ENCODE results near the gene EHMT1.

Gene EHMT1

GRCh38 chr9:137720571-137721110 lies 101.8 kb downstream of the EHMT1 start:
- TF ChIP-seq CEBPB (IDR thresholded peaks at IDR 0.05) (no peak), YY1 (IDR thresholded peaks at IDR 0.05; ENCODE audit: low read depth) (no peak), ZBTB7A (IDR thresholded peaks at IDR 0.05; ENCODE audit: low read depth) (no peak), USF1 (IDR thresholded peaks at IDR 0.05) (no peak), RAD21 (IDR thresholded peaks at IDR 0.05; ENCODE audit: low read depth) (no peak), FOXM1 (IDR thresholded peaks at IDR 0.05; ENCODE audit: borderline replicate concordance, low read depth) (no peak), EGR1 (IDR thresholded peaks at IDR 0.05) (no peak), TCF12 (IDR thresholded peaks at IDR 0.05; ENCODE audit: low read depth) (no peak), MAX (IDR thresholded peaks at IDR 0.05) (no peak), CREB1 (IDR thresholded peaks at IDR 0.05; ENCODE audit: low read depth) (no peak), TEAD4 (IDR thresholded peaks at IDR 0.05) (no peak)

GRCh38 chr9:137721479-137721878 lies 102.7 kb downstream of the EHMT1 start:
- TF ChIP-seq EGR1 (IDR thresholded peaks at IDR 0.05) (no peak), CREB1 (IDR thresholded peaks at IDR 0.05; ENCODE audit: low read depth) (no peak), YY1 (IDR thresholded peaks at IDR 0.05; ENCODE audit: low read depth) (no peak), MAX (IDR thresholded peaks at IDR 0.05) (no peak), REST (IDR thresholded peaks at IDR 0.05; ENCODE audit: low read depth) (no peak), TEAD4 (IDR thresholded peaks at IDR 0.05) (no peak), RAD21 (IDR thresholded peaks at IDR 0.05; ENCODE audit: low read depth) (no peak), USF1 (IDR thresholded peaks at IDR 0.05) (no peak), NFIC (IDR thresholded peaks at IDR 0.05) (no peak), EP300 (IDR thresholded peaks at IDR 0.05; ENCODE audit: borderline replicate concordance) (no peak)

GRCh38 chr9:137721899-137722298 lies 103.1 kb downstream of the EHMT1 start:
- TF ChIP-seq RAD21 (IDR thresholded peaks at IDR 0.05; ENCODE audit: low read depth) (no peak), ZBTB7A (IDR thresholded peaks at IDR 0.05; ENCODE audit: low read depth) (no peak), TEAD4 (IDR thresholded peaks at IDR 0.05) (no peak), YY1 (IDR thresholded peaks at IDR 0.05; ENCODE audit: low read depth) (no peak), TCF12 (IDR thresholded peaks at IDR 0.05; ENCODE audit: low read depth) (no peak), CEBPB (IDR thresholded peaks at IDR 0.05) (no peak)

- TF ChIP-seq TCF12 (IDR thresholded peaks at IDR 0.05; ENCODE audit: low read depth) (no peak), ZBTB7A (IDR thresholded peaks at IDR 0.05; ENCODE audit: low read depth) (no peak), NFIC (IDR thresholded peaks at IDR 0.05) (no peak), REST (IDR thresholded peaks at IDR 0.05; ENCODE audit: low read depth) (no peak), USF1 (IDR thresholded peaks at IDR 0.05) (no peak), EP300 (IDR thresholded peaks at IDR 0.05; ENCODE audit: borderline replicate concordance) (no peak), CREB1 (IDR thresholded peaks at IDR 0.05; ENCODE audit: low read depth) (no peak), MAX (IDR thresholded peaks at IDR 0.05) (no peak), CEBPB (IDR thresholded peaks at IDR 0.05) (no peak), FOXM1 (IDR thresholded peaks at IDR 0.05; ENCODE audit: borderline replicate concordance, low read depth) (no peak), RAD21 (IDR thresholded peaks at IDR 0.05; ENCODE audit: low read depth) (no peak), TEAD4 (IDR thresholded peaks at IDR 0.05) (no peak), TAF1 (IDR thresholded peaks at IDR 0.05; ENCODE audit: low read depth) (no peak)
Observed at GRCh38 chr9:137722481-137722880, 103.7 kb downstream of the EHMT1 start.

GRCh38 chr9:137723783-137724445 lies 105.1 kb downstream of the EHMT1 start:
- TF ChIP-seq EP300 (IDR thresholded peaks at IDR 0.05; ENCODE audit: borderline replicate concordance): no peak
